ENCODE measurements around the gene DLG2.

DLG2 gene

DNA sequence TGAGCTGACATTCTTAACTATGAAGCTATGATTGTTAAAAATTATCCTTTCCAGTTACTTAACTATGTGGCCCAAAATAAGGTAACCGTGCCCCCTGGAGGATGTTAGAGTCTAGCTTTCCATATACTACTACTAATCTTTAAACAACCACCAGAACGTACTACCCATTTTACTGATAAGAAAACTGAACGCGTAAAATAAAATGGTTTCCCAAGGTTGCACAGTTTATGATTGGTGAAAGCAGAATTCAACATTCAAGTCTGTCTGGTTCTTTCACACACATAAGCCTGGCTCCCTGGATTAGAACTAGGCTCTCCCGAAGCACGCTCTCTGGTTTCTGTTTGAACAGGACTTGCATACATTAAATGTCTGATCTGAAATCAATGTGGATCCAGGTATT lies 1903.1 kb downstream of the DLG2 start:
- peak in 1 of 2 donors; percentile 11 for DNase-seq

- DNase-seq: no peak
Observed at GRCh38 chr11:83722392-83723119, 1904.6 kb downstream of the DLG2 start.

DNA sequence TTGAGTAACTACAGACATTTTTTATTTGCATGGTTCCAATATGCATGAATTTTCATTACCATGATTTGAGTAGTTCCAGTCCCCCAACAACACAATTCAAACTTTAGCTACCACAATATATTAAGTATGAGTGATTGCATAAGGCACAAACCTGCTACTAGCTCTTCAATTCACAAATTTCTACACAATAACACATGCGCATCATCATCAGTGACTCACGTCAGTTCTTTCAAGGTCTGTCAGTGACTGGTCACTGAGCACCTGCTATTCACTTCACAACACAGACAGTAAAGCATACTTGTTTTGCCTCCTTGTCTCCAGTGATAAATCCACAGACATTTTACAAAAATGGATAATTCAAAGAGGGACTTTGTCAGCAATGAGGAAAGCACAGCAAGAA lies 1905.9 kb downstream of the DLG2 start:
- no peak for DNase-seq

GRCh38 chr11:83720675-83721074 lies 1906.5 kb downstream of the DLG2 start:
- no peak for DNase-seq

GRCh38 chr11:83717537-83717936 lies 1909.6 kb downstream of the DLG2 start:
- DNase-seq: no peak

DNA sequence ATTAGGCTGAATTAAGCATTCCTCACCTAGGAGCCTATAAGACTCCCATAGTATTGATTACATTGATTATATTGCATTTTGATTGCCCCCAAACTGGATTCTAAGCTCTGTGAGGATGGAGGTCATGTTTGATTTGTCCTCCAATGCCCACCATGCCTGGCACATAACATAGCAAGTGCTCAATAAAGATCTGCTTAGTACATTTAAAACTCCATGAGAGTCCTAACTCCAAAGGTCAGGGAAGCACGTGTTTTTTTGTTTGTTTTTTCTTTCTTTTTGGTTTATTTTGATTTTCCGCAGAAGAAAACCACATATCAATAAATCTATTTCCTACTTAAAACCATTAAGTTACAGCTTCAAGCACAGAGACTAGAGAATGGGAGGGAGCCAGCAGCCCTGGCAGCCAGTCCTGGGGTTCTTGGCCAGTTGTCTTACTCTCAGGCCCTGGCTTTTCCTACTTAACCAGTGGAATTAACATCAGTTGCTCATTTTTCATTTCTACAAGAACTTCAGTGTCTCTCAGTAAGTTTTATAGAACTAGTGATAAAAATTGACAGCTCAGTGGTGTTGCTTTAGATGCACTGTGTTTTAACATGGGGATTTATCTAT lies 1911.1 kb downstream of the DLG2 start:
- DNase-seq: no peak

DNA sequence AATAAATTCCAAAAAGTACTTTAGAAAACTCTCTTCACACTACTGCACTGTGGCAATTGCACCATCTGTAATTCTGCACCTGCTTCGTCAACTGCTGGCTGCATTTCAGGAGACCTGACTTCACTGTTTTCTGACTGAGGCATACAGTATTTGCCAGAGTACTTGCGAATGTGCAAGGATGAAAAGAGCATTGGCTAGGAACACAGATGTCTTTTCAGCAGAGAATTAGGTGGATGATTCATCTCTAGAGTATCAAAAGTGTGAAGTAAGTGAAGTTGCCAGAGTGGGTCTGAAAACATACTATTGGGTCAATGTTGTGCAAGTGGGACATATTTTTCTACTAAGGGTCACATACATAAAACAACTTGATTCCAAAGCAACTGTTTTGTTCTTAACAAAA lies 1913.4 kb downstream of the DLG2 start:
- DNase-seq: no peak

DNA sequence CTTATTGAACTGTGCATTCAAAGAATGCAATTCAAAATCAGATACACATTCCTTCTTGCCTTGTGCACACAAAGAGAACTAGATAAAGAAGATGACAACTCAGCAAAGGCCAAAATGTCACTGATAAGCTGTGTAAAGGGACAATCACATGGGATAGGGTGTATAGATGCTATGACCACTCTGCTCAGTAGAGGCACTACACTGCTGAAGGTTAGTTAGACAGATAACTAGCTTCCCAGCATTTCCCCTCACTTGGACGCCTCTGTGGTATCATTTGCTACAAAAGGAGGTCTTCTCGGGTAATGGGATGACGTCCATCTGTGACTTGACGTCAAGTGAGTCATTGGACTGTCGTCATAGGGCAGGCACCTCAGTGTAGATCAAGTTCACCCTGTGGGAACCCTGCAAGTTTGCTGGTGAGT lies 1916.0 kb downstream of the DLG2 start:
- DNase-seq: no peak

DNA sequence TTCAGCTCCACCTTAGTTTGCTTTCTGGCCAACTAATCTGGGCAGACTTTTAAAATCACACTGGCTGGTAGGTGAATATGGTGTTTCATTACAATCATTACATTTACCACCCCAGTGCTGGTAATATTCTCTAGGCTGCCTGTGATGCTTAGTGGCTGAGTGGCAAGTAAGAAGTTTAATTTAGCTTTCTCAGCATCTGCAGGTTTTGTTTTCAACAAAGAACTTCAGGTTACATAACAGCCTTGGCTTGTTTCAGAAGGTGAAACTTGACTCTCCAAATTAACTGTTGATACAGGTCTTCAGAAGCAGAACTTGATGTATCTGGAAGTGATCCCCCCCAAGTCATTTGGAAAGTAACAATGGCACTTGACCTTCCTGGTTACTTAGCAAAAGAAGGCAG lies 1917.7 kb downstream of the DLG2 start:
- DNase-seq: no peak

GRCh38 chr11:83706566-83706965 lies 1920.6 kb downstream of the DLG2 start:
- DNase-seq: no peak

GRCh38 chr11:83702796-83703195 lies 1924.3 kb downstream of the DLG2 start:
- no peak for DNase-seq

- DNase-seq: no peak
Observed at GRCh38 chr11:83697518-83697917, 1929.6 kb downstream of the DLG2 start.

DNA sequence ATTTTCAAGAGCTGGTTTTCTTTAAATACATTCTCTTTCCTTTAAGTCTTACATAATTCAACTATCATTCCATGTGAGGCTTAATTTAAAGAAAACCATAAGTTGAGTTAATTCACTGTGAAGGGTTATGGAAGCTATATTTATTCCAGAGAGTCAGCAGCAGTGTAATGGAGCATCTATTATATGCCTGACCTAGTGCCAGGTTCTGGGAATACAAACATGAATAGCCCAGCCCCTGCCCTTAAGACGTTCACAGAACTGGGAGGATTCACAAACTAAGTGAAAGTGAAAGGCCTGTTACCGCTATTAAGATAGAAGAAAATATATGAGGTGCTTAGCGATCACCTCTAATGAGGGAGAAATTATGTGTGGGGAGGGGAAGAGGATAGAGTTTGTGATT lies 1932.1 kb downstream of the DLG2 start:
- DNase-seq: no peak

- no peak for DNase-seq
Observed at GRCh38 chr11:83694191-83694910, 1932.8 kb downstream of the DLG2 start.

GRCh38 chr11:83693306-83693992 lies 1933.7 kb downstream of the DLG2 start:
- no peak for DNase-seq

DNA sequence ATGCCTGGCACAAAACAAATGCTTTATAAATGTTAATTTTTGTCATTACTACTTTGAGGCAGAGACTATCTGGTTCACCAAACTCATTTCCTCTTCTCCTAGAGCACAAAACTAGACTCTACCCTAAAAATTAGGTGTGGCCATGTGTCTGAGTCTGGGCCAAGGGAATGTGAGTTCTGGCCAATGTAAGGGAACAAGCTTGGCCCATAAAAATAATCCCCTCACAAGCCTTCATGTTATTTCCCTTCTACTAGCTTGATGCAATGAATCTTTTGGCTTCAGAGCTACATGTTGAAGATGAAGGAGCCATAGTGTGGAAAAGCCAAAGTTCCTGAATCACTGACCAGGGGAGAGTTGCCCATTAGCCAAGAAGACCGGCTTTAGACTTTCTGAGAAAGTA lies 1934.5 kb downstream of the DLG2 start:
- no peak for DNase-seq

GRCh38 chr11:83691451-83691950 lies 1935.6 kb downstream of the DLG2 start:
- DNase-seq: no peak

- DNase-seq: no peak
Observed at GRCh38 chr11:83689144-83689780, 1937.9 kb downstream of the DLG2 start.

- DNase-seq: no peak
Observed at GRCh38 chr11:83687787-83688186, 1939.4 kb downstream of the DLG2 start.

GRCh38 chr11:83685730-83686129 lies 1941.4 kb downstream of the DLG2 start:
- no peak for DNase-seq

- DNase-seq: no peak
Observed at GRCh38 chr11:83684071-83684470, 1943.1 kb downstream of the DLG2 start.

DNA sequence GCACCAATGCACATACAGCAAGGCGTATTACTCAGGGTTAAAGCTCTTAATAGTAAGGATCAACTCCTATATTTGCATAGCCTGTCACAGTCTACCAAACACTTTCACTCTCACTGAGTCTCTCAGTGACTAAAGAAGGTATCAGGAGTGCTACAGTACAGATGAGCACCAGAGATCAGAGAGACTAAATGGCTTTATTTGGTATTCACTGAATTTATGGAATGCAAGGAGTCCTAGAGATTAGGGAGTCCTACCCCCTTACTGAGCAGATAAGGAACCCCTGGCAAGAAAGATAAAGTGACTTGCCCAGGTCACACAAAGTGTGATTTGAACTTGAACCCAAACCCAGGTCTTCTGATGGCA lies 1944.6 kb downstream of the DLG2 start:
- no peak for DNase-seq

Measured in CD4-positive, alpha-beta T cell treated with Interferon alpha-2 for 1 hour (primary cell).